DND-41 (cell line): ENCODE data around the gene EFCAB13.

Experiments
- EZH2 ChIP-seq: IDR thresholded peaks from 3 replicates; pipeline ENCODE4 v1.6.1; 2012; ENCODE audit warnings: borderline replicate concordance, low read depth, mild to moderate bottlenecking, moderate library complexity, low read length, inconsistent platforms; ENCODE audit not compliant: severe bottlenecking
- TF ChIP-seq, protein P1 (sequence below): IDR thresholded peaks from 2 replicates; pipeline ENCODE4 v1.5.1; 2012; ENCODE audit warnings: borderline replicate concordance, low read length, moderate library complexity, mild to moderate bottlenecking; ENCODE audit not compliant: poor library complexity, severe bottlenecking; ENCODE audit errors: extremely low read depth

- TF ChIP-seq, protein P1, sequence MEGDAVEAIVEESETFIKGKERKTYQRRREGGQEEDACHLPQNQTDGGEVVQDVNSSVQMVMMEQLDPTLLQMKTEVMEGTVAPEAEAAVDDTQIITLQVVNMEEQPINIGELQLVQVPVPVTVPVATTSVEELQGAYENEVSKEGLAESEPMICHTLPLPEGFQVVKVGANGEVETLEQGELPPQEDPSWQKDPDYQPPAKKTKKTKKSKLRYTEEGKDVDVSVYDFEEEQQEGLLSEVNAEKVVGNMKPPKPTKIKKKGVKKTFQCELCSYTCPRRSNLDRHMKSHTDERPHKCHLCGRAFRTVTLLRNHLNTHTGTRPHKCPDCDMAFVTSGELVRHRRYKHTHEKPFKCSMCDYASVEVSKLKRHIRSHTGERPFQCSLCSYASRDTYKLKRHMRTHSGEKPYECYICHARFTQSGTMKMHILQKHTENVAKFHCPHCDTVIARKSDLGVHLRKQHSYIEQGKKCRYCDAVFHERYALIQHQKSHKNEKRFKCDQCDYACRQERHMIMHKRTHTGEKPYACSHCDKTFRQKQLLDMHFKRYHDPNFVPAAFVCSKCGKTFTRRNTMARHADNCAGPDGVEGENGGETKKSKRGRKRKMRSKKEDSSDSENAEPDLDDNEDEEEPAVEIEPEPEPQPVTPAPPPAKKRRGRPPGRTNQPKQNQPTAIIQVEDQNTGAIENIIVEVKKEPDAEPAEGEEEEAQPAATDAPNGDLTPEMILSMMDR = no peak
- no peak for TF ChIP-seq EZH2
These were observed 2.8 kb upstream of the EFCAB13 start for GRCh38 chr17:47320879-47321502.
